ENCODE measurements around the gene STX10.

The STX10 gene

DNA sequence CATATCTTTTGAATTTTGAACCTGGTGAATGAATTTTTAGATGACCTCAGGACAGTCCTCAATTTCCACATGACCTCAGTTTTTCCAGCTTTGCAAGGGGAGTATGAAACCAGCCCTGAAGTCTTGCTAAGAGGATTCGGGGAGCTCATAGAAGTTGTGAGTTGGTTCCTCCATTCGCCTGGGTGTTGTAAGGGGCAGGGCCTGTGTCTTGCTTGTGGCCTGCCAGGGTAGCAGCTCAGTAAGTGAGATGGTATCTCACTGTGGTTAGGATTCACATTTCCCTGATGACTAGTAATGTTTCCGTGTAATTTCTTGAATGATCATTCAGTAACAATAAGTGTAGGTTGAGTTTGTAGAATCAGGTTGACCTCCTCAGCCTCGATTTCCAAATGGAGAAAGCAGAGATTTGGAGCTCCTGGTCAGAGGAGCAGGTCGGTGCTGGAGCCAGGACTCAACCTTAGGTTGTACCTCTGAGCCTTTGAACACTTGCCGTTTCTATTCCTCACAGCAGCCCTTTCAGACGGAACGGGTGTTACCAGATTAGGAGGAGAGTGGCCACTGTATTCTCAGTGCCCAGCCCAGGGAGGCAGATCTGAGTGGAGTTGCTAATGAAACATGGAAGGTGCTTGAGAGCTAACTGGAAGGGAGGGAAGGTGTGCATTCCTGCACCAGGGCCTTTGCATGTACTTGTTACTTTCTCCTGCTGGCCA, 17.5 kb downstream of the STX10 start:
- Histone ChIP-seq H3K4me1 (ENCODE audit: control insufficient read depth, insufficient read depth, low read length, poor library complexity, severe bottlenecking) (peaks cover 14% of the 10 kb centered on the region), H3K36me3 (ENCODE audit: control insufficient read depth, insufficient read depth, low read length) (peaks cover 27% of the 10 kb centered on the region), H3K27ac (ENCODE audit: insufficient read depth, low read length, poor library complexity, severe bottlenecking) (peak overlapping the region; percentile 20), H3K4me3 (ENCODE audit: insufficient read depth, low read depth, low read length, poor library complexity, severe bottlenecking) (peak overlapping the region; percentile 2), H3K9me3 (ENCODE audit: control insufficient read depth, low read length) (no peaks in the 10 kb centered on the region), H3K27me3 (replicated peaks; ENCODE audit: control insufficient read depth, insufficient read depth, low read length, poor library complexity, severe bottlenecking) (no peaks in the 10 kb centered on the region)
- DNase-seq, result peak in 2 of 3 donors; percentile 24 to 28

DNA sequence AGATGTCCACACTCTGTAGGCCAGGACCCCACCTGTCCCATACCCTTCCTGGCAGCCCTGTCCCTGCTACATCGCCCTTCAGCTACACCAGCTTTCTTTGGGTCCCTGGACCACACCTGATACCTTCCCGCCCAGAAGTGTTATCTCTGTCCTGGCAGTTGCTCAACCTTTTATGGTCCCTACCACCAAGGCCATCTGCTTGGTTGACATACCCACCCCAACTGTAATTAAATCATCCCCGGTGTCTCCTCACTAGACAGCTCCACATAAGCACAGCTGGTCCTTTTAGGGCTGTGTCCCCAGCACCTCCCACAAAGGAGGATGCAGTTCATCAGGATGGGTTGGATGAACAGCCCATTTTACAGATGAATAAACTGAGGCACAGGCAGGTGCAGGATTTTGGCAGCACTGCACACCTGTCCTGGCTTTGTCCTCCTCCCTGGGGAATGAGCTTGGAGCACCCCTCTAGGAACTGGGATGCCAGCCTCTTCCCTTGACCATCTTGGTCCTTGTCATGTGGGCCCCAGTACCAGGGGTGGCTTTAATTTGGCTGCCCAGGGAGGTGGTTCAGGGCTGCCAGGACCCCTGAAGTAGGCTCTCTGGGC, 19.2 kb downstream of the STX10 start:
- no peak overlapping the region for H3K27ac ChIP-seq (ENCODE audit: insufficient read depth, low read length, poor library complexity, severe bottlenecking)
- H3K27me3 ChIP-seq (replicated peaks; ENCODE audit: control insufficient read depth, insufficient read depth, low read length, poor library complexity, severe bottlenecking), result no peaks in the 10 kb centered on the region
- H3K36me3 ChIP-seq (ENCODE audit: control insufficient read depth, insufficient read depth, low read length), result peaks cover 15% of the 10 kb centered on the region
- H3K4me3 ChIP-seq (ENCODE audit: insufficient read depth, low read depth, low read length, poor library complexity, severe bottlenecking), result no peak overlapping the region
- DNase-seq, result no peak
- H3K4me1 ChIP-seq (ENCODE audit: control insufficient read depth, insufficient read depth, low read length, poor library complexity, severe bottlenecking), result peaks cover 14% of the 10 kb centered on the region
- no peaks in the 10 kb centered on the region for H3K9me3 ChIP-seq (ENCODE audit: control insufficient read depth, low read length)

DNA sequence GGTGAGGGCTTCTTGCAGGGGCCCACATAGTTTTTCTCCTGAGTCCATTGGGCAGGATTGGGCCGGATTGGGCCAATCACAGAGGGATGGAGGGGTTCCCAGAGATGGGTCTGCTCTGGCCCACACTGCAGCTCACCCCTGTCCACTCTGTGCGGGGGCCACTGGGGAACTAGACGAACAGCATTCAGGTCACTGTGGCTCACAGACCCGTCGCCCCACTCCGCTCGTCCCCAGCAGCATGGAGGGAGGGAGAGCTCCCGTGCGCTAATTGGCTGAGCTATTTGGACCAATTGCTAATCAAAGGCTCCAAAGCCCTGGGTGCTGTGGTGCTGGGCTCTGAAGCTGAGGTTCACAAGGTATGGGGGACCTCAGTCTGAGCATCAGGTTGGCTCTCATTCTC, 20.8 kb downstream of the STX10 start:
- peaks cover 8% of the 10 kb centered on the region for H3K36me3 ChIP-seq (ENCODE audit: control insufficient read depth, insufficient read depth, low read length)
- H3K27me3 ChIP-seq (replicated peaks; ENCODE audit: control insufficient read depth, insufficient read depth, low read length, poor library complexity, severe bottlenecking), result no peaks in the 10 kb centered on the region
- H3K4me3 ChIP-seq (ENCODE audit: insufficient read depth, low read depth, low read length, poor library complexity, severe bottlenecking), result no peak overlapping the region
- peaks cover 14% of the 10 kb centered on the region for H3K4me1 ChIP-seq (ENCODE audit: control insufficient read depth, insufficient read depth, low read length, poor library complexity, severe bottlenecking)
- H3K9me3 ChIP-seq (ENCODE audit: control insufficient read depth, low read length), result no peaks in the 10 kb centered on the region
- DNase-seq, result no peak
- no peak overlapping the region for H3K27ac ChIP-seq (ENCODE audit: insufficient read depth, low read length, poor library complexity, severe bottlenecking)

DNA sequence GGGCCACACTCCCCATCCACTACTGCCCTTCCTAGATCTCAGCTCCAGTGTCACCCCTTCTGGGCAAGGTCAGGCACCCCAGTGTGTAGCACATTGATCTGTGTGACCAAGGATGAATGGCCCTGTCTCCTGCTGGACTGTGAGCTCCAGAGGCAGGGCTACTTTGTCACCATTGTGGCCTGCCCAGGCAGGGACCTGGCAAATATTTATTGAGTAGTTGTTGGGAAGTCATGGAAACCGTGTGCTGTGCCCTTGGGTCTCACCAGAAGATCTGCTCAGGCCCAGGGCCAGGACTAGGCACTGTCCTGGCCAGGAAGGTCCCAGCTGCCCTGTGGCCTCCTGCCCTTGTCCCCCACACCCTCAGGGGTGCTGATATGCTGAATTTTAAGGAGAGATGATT, 21.6 kb downstream of the STX10 start:
- no peak overlapping the region for H3K27ac ChIP-seq (ENCODE audit: insufficient read depth, low read length, poor library complexity, severe bottlenecking)
- H3K4me3 ChIP-seq (ENCODE audit: insufficient read depth, low read depth, low read length, poor library complexity, severe bottlenecking), result no peak overlapping the region
- H3K36me3 ChIP-seq (ENCODE audit: control insufficient read depth, insufficient read depth, low read length), result peaks cover 8% of the 10 kb centered on the region
- H3K9me3 ChIP-seq (ENCODE audit: control insufficient read depth, low read length), result no peaks in the 10 kb centered on the region
- H3K27me3 ChIP-seq (replicated peaks; ENCODE audit: control insufficient read depth, insufficient read depth, low read length, poor library complexity, severe bottlenecking), result no peaks in the 10 kb centered on the region
- DNase-seq, result no peak
- peaks cover 14% of the 10 kb centered on the region for H3K4me1 ChIP-seq (ENCODE audit: control insufficient read depth, insufficient read depth, low read length, poor library complexity, severe bottlenecking)

GRCh38 chr19:13127811-13128575, 22.2 kb downstream of the STX10 start:
- H3K36me3 ChIP-seq (ENCODE audit: control insufficient read depth, insufficient read depth, low read length), result peaks cover 8% of the 10 kb centered on the region
- no peaks in the 10 kb centered on the region for H3K27me3 ChIP-seq (replicated peaks; ENCODE audit: control insufficient read depth, insufficient read depth, low read length, poor library complexity, severe bottlenecking)
- H3K27ac ChIP-seq (ENCODE audit: insufficient read depth, low read length, poor library complexity, severe bottlenecking), result no peak overlapping the region
- no peak overlapping the region for H3K4me3 ChIP-seq (ENCODE audit: insufficient read depth, low read depth, low read length, poor library complexity, severe bottlenecking)
- H3K4me1 ChIP-seq (ENCODE audit: control insufficient read depth, insufficient read depth, low read length, poor library complexity, severe bottlenecking), result peaks cover 8% of the 10 kb centered on the region
- H3K9me3 ChIP-seq (ENCODE audit: control insufficient read depth, low read length), result no peaks in the 10 kb centered on the region
- DNase-seq, result no peak

DNA sequence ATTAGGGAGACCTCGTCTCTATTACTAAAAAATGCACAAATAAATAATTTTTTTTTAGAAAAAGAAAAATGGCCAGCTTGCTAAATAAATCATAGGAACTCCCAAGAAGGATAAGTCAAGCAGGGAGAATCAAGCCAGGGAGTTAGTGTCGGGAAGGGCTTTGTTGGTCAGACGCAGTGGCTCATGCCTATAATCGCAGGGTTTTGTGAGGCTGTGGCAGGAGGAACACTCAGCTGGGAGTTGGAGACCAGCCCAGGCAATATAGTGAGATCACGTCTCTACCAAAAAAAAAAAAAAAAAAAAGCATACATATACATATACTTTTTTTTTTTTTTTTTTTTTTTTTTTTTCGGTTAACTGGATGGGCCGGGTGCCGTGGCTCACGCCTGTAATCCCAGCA, 23.1 kb downstream of the STX10 start:
- Histone ChIP-seq H3K27ac (ENCODE audit: insufficient read depth, low read length, poor library complexity, severe bottlenecking) (no peak overlapping the region), H3K4me1 (ENCODE audit: control insufficient read depth, insufficient read depth, low read length, poor library complexity, severe bottlenecking) (no peaks in the 10 kb centered on the region), H3K4me3 (ENCODE audit: insufficient read depth, low read depth, low read length, poor library complexity, severe bottlenecking) (no peak overlapping the region)

DNA sequence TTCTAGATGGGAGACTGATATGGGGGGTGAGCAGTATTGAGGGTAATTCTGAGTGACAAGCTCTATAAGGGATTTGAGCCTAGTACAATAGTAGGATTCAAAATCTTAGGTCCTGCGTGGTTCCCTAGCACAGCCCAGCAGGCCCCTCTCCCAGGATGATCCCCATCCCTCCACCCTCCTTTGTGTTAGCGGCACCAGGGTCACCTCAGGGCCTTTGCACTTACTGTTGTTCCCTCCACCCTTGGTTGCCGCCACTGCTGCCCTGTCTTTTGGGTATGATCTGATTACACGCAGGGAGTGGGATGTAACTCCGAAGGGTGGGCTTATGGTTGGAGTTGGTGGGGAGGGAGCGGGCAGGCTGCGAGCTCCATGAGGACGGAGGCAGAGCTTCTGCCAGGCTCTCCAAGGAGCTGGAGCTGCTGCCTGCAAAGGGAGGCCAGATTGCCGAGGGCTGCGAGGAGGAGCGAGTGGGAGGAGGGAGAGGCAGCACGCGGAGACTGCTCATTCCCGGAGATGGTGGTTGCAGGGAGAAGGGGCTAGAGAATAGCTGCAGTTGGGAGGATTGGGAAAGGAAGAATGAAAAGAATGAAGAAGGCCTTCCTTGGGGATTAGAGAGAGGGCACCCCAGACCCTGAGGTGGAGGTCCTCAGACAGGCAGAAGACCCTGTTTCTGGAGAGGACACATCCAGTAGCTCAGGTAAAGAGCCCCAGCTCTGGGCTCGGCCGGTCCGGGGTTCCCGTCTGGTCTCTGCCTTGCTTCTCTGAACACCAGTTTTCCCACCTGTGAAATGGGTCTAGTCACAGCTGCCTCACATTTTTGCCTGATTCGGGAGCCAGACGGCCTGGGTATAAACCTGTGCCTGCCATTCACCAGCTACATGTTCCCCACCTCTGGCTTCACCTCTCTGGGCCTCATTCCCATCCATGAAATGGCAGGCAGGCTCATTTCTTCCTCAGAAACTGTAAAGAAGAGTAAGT, 26.9 kb downstream of the STX10 start:
- DNase-seq, result no peak
- Histone ChIP-seq H3K36me3 (ENCODE audit: control insufficient read depth, insufficient read depth, low read length) (peaks cover 8% of the 10 kb centered on the region), H3K27ac (ENCODE audit: insufficient read depth, low read length, poor library complexity, severe bottlenecking) (no peak overlapping the region), H3K4me3 (ENCODE audit: insufficient read depth, low read depth, low read length, poor library complexity, severe bottlenecking) (no peak overlapping the region), H3K27me3 (replicated peaks; ENCODE audit: control insufficient read depth, insufficient read depth, low read length, poor library complexity, severe bottlenecking) (no peaks in the 10 kb centered on the region), H3K4me1 (ENCODE audit: control insufficient read depth, insufficient read depth, low read length, poor library complexity, severe bottlenecking) (peaks cover 13% of the 10 kb centered on the region), H3K9me3 (ENCODE audit: control insufficient read depth, low read length) (no peaks in the 10 kb centered on the region)

More for the DNA sequence above, 23.1 kb downstream of the STX10 start:
- no peak for DNase-seq
- H3K36me3 ChIP-seq (ENCODE audit: control insufficient read depth, insufficient read depth, low read length), result peaks cover 8% of the 10 kb centered on the region
- no peaks in the 10 kb centered on the region for H3K27me3 ChIP-seq (replicated peaks; ENCODE audit: control insufficient read depth, insufficient read depth, low read length, poor library complexity, severe bottlenecking)
- H3K9me3 ChIP-seq (ENCODE audit: control insufficient read depth, low read length), result no peaks in the 10 kb centered on the region

DNA sequence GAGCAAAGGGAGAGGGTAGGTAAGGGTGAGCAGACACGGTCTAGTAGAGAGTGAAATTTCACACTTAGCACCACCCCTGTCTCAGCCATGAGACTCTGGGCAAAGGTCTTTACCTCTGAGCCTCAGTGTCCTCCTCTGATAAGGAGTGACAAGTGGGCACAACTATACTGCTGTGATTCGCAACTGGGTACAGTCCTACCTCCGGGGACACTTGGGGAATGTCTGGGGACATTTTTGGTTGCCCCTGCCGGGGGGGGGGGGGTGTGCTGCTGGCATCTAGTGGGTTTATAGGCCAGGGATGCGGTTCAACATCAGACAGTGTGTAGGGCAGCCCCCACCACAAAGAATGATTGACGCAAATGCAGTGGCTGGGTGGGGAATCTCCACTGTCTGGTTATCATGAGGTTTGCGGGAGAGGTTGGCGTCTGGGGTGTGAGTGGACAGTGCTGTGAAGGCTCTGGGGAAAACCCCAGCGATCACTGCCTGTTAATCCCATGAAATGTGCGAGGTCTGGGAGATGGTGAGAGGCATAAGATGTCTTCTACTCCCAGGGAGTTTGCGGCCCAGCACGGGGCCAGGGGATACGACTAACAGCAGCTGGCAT, 27.8 kb downstream of the STX10 start:
- no peak for DNase-seq
- peaks cover 16% of the 10 kb centered on the region for H3K4me1 ChIP-seq (ENCODE audit: control insufficient read depth, insufficient read depth, low read length, poor library complexity, severe bottlenecking)
- H3K27ac ChIP-seq (ENCODE audit: insufficient read depth, low read length, poor library complexity, severe bottlenecking), result no peak overlapping the region

DNA sequence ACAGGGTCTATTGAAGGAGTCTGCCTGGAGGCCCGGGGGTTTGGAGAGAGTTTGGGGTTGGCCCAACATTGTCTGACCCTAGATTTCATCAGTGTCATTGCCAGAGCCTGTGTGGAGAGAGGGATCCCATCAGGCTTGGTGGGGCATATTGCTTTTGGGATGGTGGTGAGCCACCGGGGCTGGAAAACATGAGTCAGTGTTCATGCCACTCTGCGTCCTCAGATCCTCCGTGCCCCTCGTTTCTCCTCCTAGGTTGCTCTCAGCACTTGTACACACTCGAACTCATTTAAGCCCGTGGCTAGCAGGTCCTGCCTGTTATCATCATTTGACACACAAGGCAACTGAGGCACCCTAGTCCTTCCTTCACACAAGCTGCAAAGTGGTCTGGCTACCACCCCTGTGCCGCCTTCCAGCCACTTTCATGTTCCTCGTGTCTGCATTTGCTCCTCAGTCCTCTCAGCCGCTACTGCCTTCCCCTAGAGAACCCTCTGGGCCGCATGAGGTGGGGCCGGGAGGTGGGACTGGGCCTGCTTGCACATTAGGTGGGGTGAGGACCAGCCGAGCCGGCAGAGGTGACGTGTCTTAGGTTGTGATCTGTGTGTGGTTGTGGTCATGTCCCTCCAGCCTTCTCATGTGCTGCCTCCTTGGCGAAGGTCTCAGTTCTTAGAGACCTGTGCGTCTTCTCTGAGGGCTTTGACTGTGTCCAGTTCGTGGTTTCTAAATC, 28.5 kb downstream of the STX10 start:
- peaks cover 8% of the 10 kb centered on the region for H3K36me3 ChIP-seq (ENCODE audit: control insufficient read depth, insufficient read depth, low read length)

More for the DNA sequence above, 27.8 kb downstream of the STX10 start:
- Histone ChIP-seq H3K27me3 (replicated peaks; ENCODE audit: control insufficient read depth, insufficient read depth, low read length, poor library complexity, severe bottlenecking) (no peaks in the 10 kb centered on the region), H3K36me3 (ENCODE audit: control insufficient read depth, insufficient read depth, low read length) (peaks cover 8% of the 10 kb centered on the region), H3K9me3 (ENCODE audit: control insufficient read depth, low read length) (no peaks in the 10 kb centered on the region), H3K4me3 (ENCODE audit: insufficient read depth, low read depth, low read length, poor library complexity, severe bottlenecking) (no peak overlapping the region)

More for the DNA sequence above, 28.5 kb downstream of the STX10 start:
- Histone ChIP-seq H3K27ac (ENCODE audit: insufficient read depth, low read length, poor library complexity, severe bottlenecking) (no peak overlapping the region), H3K4me1 (ENCODE audit: control insufficient read depth, insufficient read depth, low read length, poor library complexity, severe bottlenecking) (peaks cover 22% of the 10 kb centered on the region), H3K4me3 (ENCODE audit: insufficient read depth, low read depth, low read length, poor library complexity, severe bottlenecking) (no peak overlapping the region), H3K9me3 (ENCODE audit: control insufficient read depth, low read length) (no peaks in the 10 kb centered on the region), H3K27me3 (replicated peaks; ENCODE audit: control insufficient read depth, insufficient read depth, low read length, poor library complexity, severe bottlenecking) (no peaks in the 10 kb centered on the region)
- no peak for DNase-seq
